Mesenchymal stem cell (in vitro differentiated cells and primary cell): ENCODE measurements around the gene HSD17B4.

Source experiments
- DNase-seq: peaks from one replicate; pipeline ENCODE4 v3.0.0-alpha.2; 2013
- H2AFZ ChIP-seq: one replicate; pipeline ENCODE4 v1.6.1; 2013; ENCODE audit warnings: low read depth, mild to moderate bottlenecking, control low read depth, inconsistent platforms, low read length, moderate library complexity
- H2AK5ac ChIP-seq: 2 replicates; pipeline ENCODE4 v1.6.1; 2013; ENCODE audit warnings: low read length, moderate library complexity, mild to moderate bottlenecking, inconsistent platforms; ENCODE audit not compliant: severe bottlenecking
- H2BK120ac ChIP-seq: one replicate; pipeline ENCODE4 v1.6.1; 2013; ENCODE audit warnings: low read depth, mild to moderate bottlenecking, inconsistent platforms, low read length, moderate library complexity
- H2BK12ac ChIP-seq, 2 experiments: one replicate each; pipeline ENCODE4 v1.6.1; 2013; ENCODE audit warnings: inconsistent platforms in 2 of 2, low read length in 2 of 2, mild to moderate bottlenecking in 2 of 2, moderate library complexity in 2 of 2, control low read depth in 1 of 2
- H2BK15ac ChIP-seq: one replicate; pipeline ENCODE4 v1.6.1; 2013; ENCODE audit warnings: mild to moderate bottlenecking, low read depth, inconsistent platforms; ENCODE audit not compliant: poor library complexity, severe bottlenecking
- H2BK5ac ChIP-seq: 2 replicates; pipeline ENCODE4 v1.6.1; 2013; ENCODE audit warnings: low read depth, mild to moderate bottlenecking, low read length, control low read depth, inconsistent platforms; ENCODE audit not compliant: poor library complexity, severe bottlenecking
- H3K14ac ChIP-seq, 2 experiments: one replicate each; pipeline ENCODE4 v1.6.1; 2013; ENCODE audit warnings: inconsistent platforms in 2 of 2, low read length in 2 of 2, control low read depth in 1 of 2, mild to moderate bottlenecking in 1 of 2, moderate library complexity in 1 of 2
- H3K18ac ChIP-seq, 2 experiments: one replicate each; pipeline ENCODE4 v1.6.1; 2013; ENCODE audit warnings: inconsistent platforms in 2 of 2, low read length in 2 of 2, control low read depth in 1 of 2, low read depth in 1 of 2, mild to moderate bottlenecking in 1 of 2
- H3K23ac ChIP-seq, 2 experiments: one replicate each; pipeline ENCODE4 v1.6.1; 2013; ENCODE audit warnings: inconsistent platforms in 2 of 2, low read length in 2 of 2, mild to moderate bottlenecking in 2 of 2, moderate library complexity in 2 of 2, control low read depth in 1 of 2
- H3K27ac ChIP-seq: 2 replicates; pipeline ENCODE4 v1.5.1; 2013; ENCODE audit warnings: mild to moderate bottlenecking, moderate library complexity, low read length, control low read depth, inconsistent platforms; ENCODE audit not compliant: poor library complexity, severe bottlenecking
- H3K27me3 ChIP-seq, 2 experiments: 2 replicates each; pipeline versions ENCODE4 v1.6.1 to v1.7.0; 2013; ENCODE audit warnings: low read length in 2 of 2, mild to moderate bottlenecking in 2 of 2, moderate library complexity in 2 of 2, control low read depth in 1 of 2, inconsistent platforms in 1 of 2; ENCODE audit not compliant: control insufficient read depth in 1 of 2, insufficient read depth in 1 of 2
- H3K36me3 ChIP-seq, 2 experiments: 2 replicates each; pipeline versions ENCODE4 v1.6.1 to v1.7.0; 2013; ENCODE audit warnings: low read length in 2 of 2, control low read depth in 1 of 2, inconsistent platforms in 1 of 2, low read depth in 1 of 2, mild to moderate bottlenecking in 1 of 2; ENCODE audit not compliant: insufficient read depth in 2 of 2, control insufficient read depth in 1 of 2
- H3K4ac ChIP-seq, 2 experiments: one replicate each; pipeline ENCODE4 v1.6.1; 2013; ENCODE audit warnings: inconsistent platforms in 2 of 2, low read length in 2 of 2, mild to moderate bottlenecking in 2 of 2, moderate library complexity in 2 of 2, control low read depth in 1 of 2, low read depth in 1 of 2
- H3K4me1 ChIP-seq: 2 replicates; pipeline ENCODE4 v1.6.1; 2013; ENCODE audit warnings: low read depth, low read length, control low read depth; ENCODE audit not compliant: control insufficient read depth, insufficient read depth
- H3K4me2 ChIP-seq: 2 replicates; pipeline ENCODE4 v1.6.1; 2013; ENCODE audit warnings: low read length, mild to moderate bottlenecking, inconsistent platforms; ENCODE audit not compliant: poor library complexity, severe bottlenecking
- H3K4me3 ChIP-seq, 2 experiments: 2 replicates each; pipeline versions ENCODE4 v1.5.1 to v1.7.0; 2013; ENCODE audit warnings: low read length in 2 of 2, mild to moderate bottlenecking in 2 of 2, control low read depth in 1 of 2, low read depth in 1 of 2; ENCODE audit not compliant: insufficient read depth in 1 of 2
- H3K79me1 ChIP-seq: replicated peaks from 2 replicates; pipeline ENCODE4 v1.6.1; 2013; ENCODE audit warnings: mild to moderate bottlenecking, control low read depth, low read length, inconsistent platforms; ENCODE audit not compliant: poor library complexity, severe bottlenecking
- H3K9ac ChIP-seq: 2 replicates; pipeline ENCODE4 v1.7.0; 2013; ENCODE audit warnings: mild to moderate bottlenecking, low read length, moderate library complexity
- H3K9me3 ChIP-seq: 2 replicates; pipeline ENCODE4 v1.7.0; 2013; ENCODE audit warnings: mild to moderate bottlenecking, low read length; ENCODE audit not compliant: control insufficient read depth
- H4K8ac ChIP-seq: one replicate; pipeline ENCODE4 v1.6.1; 2013; ENCODE audit warnings: inconsistent platforms, mild to moderate bottlenecking, low read length, moderate library complexity
- H4K91ac ChIP-seq: one replicate; pipeline ENCODE4 v1.6.1; 2013; ENCODE audit warnings: mild to moderate bottlenecking, low read length, inconsistent platforms
- WGBS: methylation state at CpG from one replicate; pipeline ENCODE4 v1.1.7; 2013; ENCODE audit warnings: mixed read lengths; 5-methylcytosine and 5-hydroxymethylcytosine counted together

Gene HSD17B4

GRCh38 chr5:119406551-119407110 lies 45.7 kb upstream of the HSD17B4 start:
- no peak overlapping the region for H3K4me3 ChIP-seq
- H4K8ac ChIP-seq: no peak overlapping the region
- H3K79me1 ChIP-seq: no peaks in the 10 kb centered on the region
- H2BK120ac ChIP-seq: no peak overlapping the region
- H3K9ac ChIP-seq: no peak overlapping the region
- H4K91ac ChIP-seq: no peak overlapping the region
- H2AK5ac ChIP-seq: no peak overlapping the region
- H3K14ac ChIP-seq: no peak overlapping the region
- H2BK12ac ChIP-seq: no peak overlapping the region
- no peak overlapping the region for H2BK5ac ChIP-seq
- H2AFZ ChIP-seq: no peak overlapping the region
- DNase-seq: no peak
- no peak overlapping the region for H3K27ac ChIP-seq
- H3K27me3 ChIP-seq: no peaks in the 10 kb centered on the region
- no peaks in the 10 kb centered on the region for H3K36me3 ChIP-seq
- H3K4ac ChIP-seq: no peak overlapping the region
- H3K4me2 ChIP-seq: no peak overlapping the region
- 96% methylated on average over 5 of the region's 5 CpGs for WGBS
- no peak overlapping the region for H2BK15ac ChIP-seq
- peaks cover 4% of the 10 kb centered on the region for H3K4me1 ChIP-seq
- H3K23ac ChIP-seq: no peak overlapping the region
- H3K18ac ChIP-seq: no peak overlapping the region
- no peaks in the 10 kb centered on the region for H3K9me3 ChIP-seq

GRCh38 chr5:119409235-119409815 lies 43.0 kb upstream of the HSD17B4 start:
- Histone ChIP-seq H3K36me3 (no peaks in the 10 kb centered on the region), H3K14ac (no peak overlapping the region), H2AFZ (no peak overlapping the region), H3K79me1 (no peaks in the 10 kb centered on the region), H3K4ac (no peak overlapping the region), H2BK120ac (no peak overlapping the region), H3K23ac (no peak overlapping the region), H4K8ac (no peak overlapping the region), H2BK15ac (no peak overlapping the region), H3K9me3 (no peaks in the 10 kb centered on the region), H4K91ac (no peak overlapping the region), H2BK12ac (no peak overlapping the region), H3K9ac (no peak overlapping the region), H3K18ac (no peak overlapping the region), H3K4me2 (no peak overlapping the region), H3K27me3 (no peaks in the 10 kb centered on the region), H3K4me1 (peaks cover 4% of the 10 kb centered on the region), H2AK5ac (no peak overlapping the region), H3K27ac (no peak overlapping the region), H2BK5ac (no peak overlapping the region), H3K4me3 (no peak overlapping the region)
- 82% methylated on average over 3 of the region's 3 CpGs for WGBS
- DNase-seq: no peak

GRCh38 chr5:119410448-119411159 lies 41.7 kb upstream of the HSD17B4 start:
- Histone ChIP-seq H3K27me3 (no peaks in the 10 kb centered on the region), H2AK5ac (peak overlapping the region; percentile 63), H3K4me1 (peaks cover 4% of the 10 kb centered on the region), H3K4ac (no peak overlapping the region), H3K23ac (no peak overlapping the region), H3K4me2 (no peak overlapping the region), H3K9me3 (no peaks in the 10 kb centered on the region), H2BK12ac (peak overlapping the region in 1 of 2 experiments; percentile 54), H2AFZ (no peak overlapping the region), H3K36me3 (no peaks in the 10 kb centered on the region), H3K27ac (no peak overlapping the region), H3K4me3 (peak overlapping the region in 1 of 2 experiments; percentile 86), H2BK15ac (no peak overlapping the region), H3K18ac (no peak overlapping the region), H2BK120ac (no peak overlapping the region), H2BK5ac (no peak overlapping the region), H3K9ac (peak overlapping the region; percentile 99), H4K8ac (no peak overlapping the region), H3K14ac (no peak overlapping the region), H3K79me1 (no peaks in the 10 kb centered on the region), H4K91ac (no peak overlapping the region)
- no peak for DNase-seq
- 95% methylated on average over 4 of the region's 4 CpGs for WGBS
